Effector CD4-positive, alpha-beta T cell (primary cell): ENCODE results near the gene CENPM.

ENCODE experiments used
- DNase-seq: peaks from one replicate; pipeline ENCODE4 v3.0.0-alpha.2; 2020

CENPM gene

GRCh38 chr22:41929418-41929810, 17.5 kb downstream of the CENPM start:
- no peak for DNase-seq

- no peak for DNase-seq
These were observed 18.1 kb downstream of the CENPM start for GRCh38 chr22:41928593-41929417.

GRCh38 chr22:41927813-41928212, 19.1 kb downstream of the CENPM start:
- no peak for DNase-seq

- DNase-seq: peak; percentile 75
These were observed 21.0 kb downstream of the CENPM start for GRCh38 chr22:41925783-41926460.

GRCh38 chr22:41923595-41924276, 23.2 kb downstream of the CENPM start:
- no peak for DNase-seq

GRCh38 chr22:41922940-41923594, 23.9 kb downstream of the CENPM start:
- no peak for DNase-seq

GRCh38 chr22:41922328-41922727, 24.6 kb downstream of the CENPM start:
- DNase-seq: no peak

GRCh38 chr22:41920271-41920976, 26.5 kb downstream of the CENPM start:
- no peak for DNase-seq

- no peak for DNase-seq
These were observed 27.4 kb downstream of the CENPM start for GRCh38 chr22:41919357-41920224.

GRCh38 chr22:41917903-41918791, 28.8 kb downstream of the CENPM start:
- DNase-seq: no peak

- DNase-seq: no peak
These were observed 29.5 kb downstream of the CENPM start for GRCh38 chr22:41917375-41917902.

GRCh38 chr22:41916745-41917358, 30.1 kb downstream of the CENPM start:
- no peak for DNase-seq

- DNase-seq: no peak
These were observed 31.0 kb downstream of the CENPM start for GRCh38 chr22:41915786-41916493.

- peak; percentile 48 for DNase-seq
These were observed 31.7 kb downstream of the CENPM start, which contains the start of gene SHISA8 for GRCh38 chr22:41915035-41915785. Gene SHISA8 (minus strand): TSS chr22:41915074. CDS start chr22:41914667, 407 bp downstream.

- DNase-seq: no peak
These were observed 32.3 kb downstream of the CENPM start for GRCh38 chr22:41914611-41915034.

- no peak for DNase-seq
These were observed 33.0 kb downstream of the CENPM start for GRCh38 chr22:41913842-41914534.

GRCh38 chr22:41913040-41913719, 33.8 kb downstream of the CENPM start:
- no peak for DNase-seq
